GM12801 (cell line): ENCODE results near the gene LAMA2.

Experiments
- TF ChIP-seq, protein P1 (sequence below): IDR thresholded peaks from one replicate; pipeline ENCODE4 v1.5.1; 2011; ENCODE audit warnings: control low read depth; ENCODE audit not compliant: insufficient read length; ENCODE audit errors: extremely low read depth

The LAMA2 gene

DNA sequence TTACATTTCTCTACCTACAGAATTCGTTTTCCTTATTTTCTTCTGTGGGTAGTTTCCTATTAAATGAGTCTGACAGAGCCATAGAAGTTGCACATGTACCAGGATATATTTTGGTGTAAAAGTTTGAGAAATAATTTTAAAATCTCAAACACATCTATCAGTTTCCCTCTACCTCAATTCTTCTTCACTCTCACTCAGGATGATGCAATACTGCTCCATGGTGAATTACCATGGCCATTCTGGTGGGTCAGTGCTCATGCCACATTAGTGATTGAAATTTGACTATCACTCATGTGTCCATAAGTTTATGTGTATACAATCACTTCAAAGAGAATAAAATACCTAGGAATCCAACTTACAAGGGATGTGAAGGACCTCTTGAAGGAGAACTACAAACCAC lies 675.3 kb downstream of the LAMA2 start:
- TF ChIP-seq, protein P1, sequence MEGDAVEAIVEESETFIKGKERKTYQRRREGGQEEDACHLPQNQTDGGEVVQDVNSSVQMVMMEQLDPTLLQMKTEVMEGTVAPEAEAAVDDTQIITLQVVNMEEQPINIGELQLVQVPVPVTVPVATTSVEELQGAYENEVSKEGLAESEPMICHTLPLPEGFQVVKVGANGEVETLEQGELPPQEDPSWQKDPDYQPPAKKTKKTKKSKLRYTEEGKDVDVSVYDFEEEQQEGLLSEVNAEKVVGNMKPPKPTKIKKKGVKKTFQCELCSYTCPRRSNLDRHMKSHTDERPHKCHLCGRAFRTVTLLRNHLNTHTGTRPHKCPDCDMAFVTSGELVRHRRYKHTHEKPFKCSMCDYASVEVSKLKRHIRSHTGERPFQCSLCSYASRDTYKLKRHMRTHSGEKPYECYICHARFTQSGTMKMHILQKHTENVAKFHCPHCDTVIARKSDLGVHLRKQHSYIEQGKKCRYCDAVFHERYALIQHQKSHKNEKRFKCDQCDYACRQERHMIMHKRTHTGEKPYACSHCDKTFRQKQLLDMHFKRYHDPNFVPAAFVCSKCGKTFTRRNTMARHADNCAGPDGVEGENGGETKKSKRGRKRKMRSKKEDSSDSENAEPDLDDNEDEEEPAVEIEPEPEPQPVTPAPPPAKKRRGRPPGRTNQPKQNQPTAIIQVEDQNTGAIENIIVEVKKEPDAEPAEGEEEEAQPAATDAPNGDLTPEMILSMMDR: no peak

DNA sequence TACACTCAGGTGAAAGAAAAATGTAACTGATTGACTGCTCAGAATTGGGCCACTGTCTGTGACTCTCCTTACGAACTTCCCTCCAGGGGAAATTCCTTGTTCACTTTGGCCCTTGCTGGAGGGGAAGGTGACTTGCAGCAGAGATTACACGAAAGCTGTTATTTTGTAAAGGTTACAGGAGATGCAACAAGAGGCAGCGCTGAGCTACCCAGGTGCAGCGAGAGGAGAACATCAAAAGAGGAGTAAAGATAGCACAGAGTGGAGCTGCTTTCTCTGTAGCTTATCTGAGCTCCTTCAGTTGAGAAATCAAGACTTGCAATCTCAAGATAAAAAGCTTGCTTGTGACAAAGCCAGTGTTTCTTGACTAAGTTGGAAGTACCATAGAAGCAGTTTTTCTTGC lies 682.4 kb downstream of the LAMA2 start:
- TF ChIP-seq, protein P1: no peak

GRCh38 chr6:129565811-129566210 lies 682.9 kb downstream of the LAMA2 start:
- TF ChIP-seq, protein P1: no peak
